AG04450 (cell line): ENCODE results near the gene LRRC8C. TPM values are rescaled to one million over a fixed set of nuclear protein-coding genes. Genes with fewer than 3 reads are reported as not detected.
"Not testable (repeated sequence)": the region's sequence is repeated elsewhere in the genome, so short reads cannot be mapped to it uniquely, and the experiment has no call there.

Experiments
- CTCF ChIA-PET: fragments of 300-600, 350-600 bp; formaldehyde crosslinking; extraction: SDS; loops from one replicate; lab custom pipeline; 2022; ENCODE audit warnings: antibody characterized with exemption, inconsistent platforms; lab: Charles Lee
- POLR2A ChIA-PET: fragments of 350-600 bp; formaldehyde crosslinking; extraction: SDS; loops from one replicate; lab custom pipeline; 2021; ENCODE audit warnings: antibody characterized with exemption, inconsistent platforms; lab: Yijun Ruan, JAX
- DNase-seq: peaks from one replicate; pipeline ENCODE4 v3.0.0-alpha.2; 2011; ENCODE audit warnings: low read depth, low spot score
- H3K27ac ChIP-seq: one replicate; pipeline ENCODE4 v1.5.1; 2012; ENCODE audit warnings: low read depth, low read length, control low read depth
- H3K27me3 ChIP-seq: one replicate; pipeline ENCODE4 v1.6.0; 2012; ENCODE audit warnings: low read length; ENCODE audit not compliant: control insufficient read depth, insufficient read depth
- H3K4me3 ChIP-seq: 2 replicates; pipeline ENCODE4 v1.5.1; 2011; ENCODE audit warnings: mild to moderate bottlenecking, low read depth, low read length, control low read depth
- H3K9me3 ChIP-seq: 2 replicates; pipeline ENCODE4 v1.5.1; 2012; ENCODE audit warnings: low read length; ENCODE audit not compliant: control insufficient read depth, insufficient read depth
- CTCF ChIP-seq: IDR thresholded peaks from 2 replicates; pipeline ENCODE4 v1.5.1; 2011; ENCODE audit warnings: low read depth, low read length, control low read depth, inconsistent platforms
- polyA plus RNA-seq: library from polyadenylated mRNA; depleted of rRNA; stranded (reverse); fragments of >200 nt; gene quantifications from 2 replicates; pipeline ENCODE4 v1.2.3, GENCODE V29; 2011

The LRRC8C gene
- polyA plus RNA-seq, 1 experiment: 19.4 TPM

DNA sequence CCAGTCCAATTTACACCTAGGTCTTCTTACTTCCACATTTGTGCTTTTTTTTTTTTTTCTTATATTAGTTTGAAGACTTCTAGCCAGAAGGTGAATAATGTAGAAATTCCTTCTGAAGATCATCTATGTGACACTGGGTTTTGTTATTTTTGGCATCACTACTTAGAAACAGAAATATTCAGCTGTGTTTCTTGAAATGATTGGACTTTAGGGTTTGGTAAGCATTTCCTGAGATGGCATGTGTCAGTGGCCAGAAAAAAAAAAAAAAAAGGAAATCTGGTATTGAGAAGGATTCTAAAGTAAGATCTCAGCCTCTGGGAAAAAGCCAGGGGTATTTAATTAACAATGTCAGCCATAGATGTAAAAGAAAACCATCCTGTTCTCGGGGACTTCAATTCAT is 43.4 kb upstream of the LRRC8C start:
- POLR2A ChIA-PET: interaction anchor here (0.7 kb wide), 1 partner anchor 32 kb away, joined by 3 read pairs; no protein-coding TSS in a partner anchor
- CTCF ChIA-PET: interaction anchor here (0.7 to 0.9 kb wide), 4 partner anchors 33 to 173 kb away, joined by 3 to 6 read pairs (median 4); no protein-coding TSS in a partner anchor
- no peak overlapping the region for H3K4me3 ChIP-seq
- no peaks in the 10 kb centered on the region for H3K27me3 ChIP-seq
- no peak for TF ChIP-seq CTCF
- H3K27ac ChIP-seq: no peak overlapping the region
- no peak for DNase-seq
- H3K9me3 ChIP-seq: no peaks in the 10 kb centered on the region

GRCh38 chr1:89590341-89591080 is 42.4 kb upstream of the LRRC8C start:
- H3K27me3 ChIP-seq: no peaks in the 10 kb centered on the region
- ChIA-PET CTCF (interaction anchor here (0.9 to 1.6 kb wide), 3 partner anchors 32 to 172 kb away, joined by 3 read pairs; no protein-coding TSS in a partner anchor), POLR2A (no interaction called here)
- no peak overlapping the region for H3K27ac ChIP-seq
- TF ChIP-seq CTCF: no peak
- DNase-seq: no peak
- H3K9me3 ChIP-seq: no peaks in the 10 kb centered on the region
- H3K4me3 ChIP-seq: no peak overlapping the region

DNA sequence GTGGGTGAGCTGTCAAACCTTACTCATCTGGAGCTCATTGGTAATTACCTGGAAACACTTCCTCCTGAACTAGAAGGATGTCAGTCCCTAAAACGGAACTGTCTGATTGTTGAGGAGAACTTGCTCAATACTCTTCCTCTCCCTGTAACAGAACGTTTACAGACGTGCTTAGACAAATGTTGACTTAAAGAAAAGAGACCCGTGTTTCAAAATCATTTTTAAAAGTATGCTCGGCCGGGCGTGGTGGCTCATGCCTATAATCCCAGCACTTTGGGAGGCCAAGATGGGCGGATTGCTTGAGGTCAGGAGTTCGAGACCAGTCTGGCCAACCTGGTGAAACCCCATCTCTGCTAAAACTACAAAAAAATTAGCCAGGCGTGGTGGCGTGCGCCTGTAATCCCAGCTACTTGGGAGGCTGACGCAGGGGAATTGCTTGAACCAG is 40.0 kb upstream of the LRRC8C start:
- H3K9me3 ChIP-seq, H3K27me3 ChIP-seq, H3K4me3 ChIP-seq, DNase-seq, H3K27ac ChIP-seq, POLR2A ChIA-PET: not testable (repeated sequence)
- CTCF ChIA-PET: interaction anchor here (0.7 to 7.9 kb wide), 4 partner anchors 109 to 170 kb away, joined by 3 to 59 read pairs (median 28); no protein-coding TSS in a partner anchor

DNA sequence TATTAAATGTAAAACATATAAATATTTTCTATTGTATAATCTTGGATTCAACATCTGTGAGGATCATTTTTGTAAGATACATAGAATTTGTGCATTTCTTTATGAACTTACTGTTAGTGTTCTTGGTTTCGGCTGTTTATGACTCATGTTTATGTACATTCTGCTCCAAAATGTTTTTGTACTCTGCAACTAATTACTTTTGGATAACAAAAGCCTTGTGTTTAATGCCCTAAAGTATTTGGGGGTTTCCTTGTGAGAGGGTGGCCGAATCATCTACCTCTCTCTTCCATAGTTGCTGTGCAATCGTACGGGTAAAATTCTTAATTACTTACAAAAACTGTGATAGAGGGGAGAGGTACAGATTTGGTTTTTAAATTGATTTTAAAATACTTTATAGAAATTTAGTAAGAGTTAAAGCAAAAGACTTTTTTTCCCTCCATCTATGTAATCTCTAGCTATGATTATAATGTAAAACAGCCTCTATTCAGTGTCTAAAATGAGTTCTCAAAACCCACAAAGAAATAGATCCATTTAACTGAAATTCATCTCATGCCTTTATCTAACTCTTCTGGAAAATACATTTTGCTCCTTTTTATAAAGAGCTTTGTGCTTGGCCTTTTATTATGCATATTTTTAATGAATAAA is 38.7 kb upstream of the LRRC8C start:
- no peak overlapping the region for H3K4me3 ChIP-seq
- DNase-seq: no peak
- H3K9me3 ChIP-seq: no peaks in the 10 kb centered on the region
- no peak overlapping the region for H3K27ac ChIP-seq
- ChIA-PET POLR2A (interaction anchor here (0.6 kb wide), 1 partner anchor 48 kb away, joined by 3 read pairs; no protein-coding TSS in a partner anchor), CTCF (interaction anchor here (0.6 to 7.9 kb wide), 3 partner anchors 111 to 1158 kb away, joined by 3 to 59 read pairs (median 51); no protein-coding TSS in a partner anchor)
- no peak for TF ChIP-seq CTCF
- H3K27me3 ChIP-seq: no peaks in the 10 kb centered on the region

- no peak for DNase-seq
- Histone ChIP-seq H3K9me3 (no peaks in the 10 kb centered on the region), H3K4me3 (no peak overlapping the region), H3K27me3 (no peaks in the 10 kb centered on the region), H3K27ac (no peak overlapping the region)
- POLR2A ChIA-PET: no interaction called here
- TF ChIP-seq CTCF: no peak
- CTCF ChIA-PET: interaction anchor here (0.8 to 7.9 kb wide), 3 partner anchors 80 to 166 kb away, joined by 3 to 59 read pairs (median 51); no protein-coding TSS in a partner anchor
These were observed 36.2 kb upstream of the LRRC8C start for GRCh38 chr1:89596698-89597097.
